SK-N-SH treated with all-trans-retinoic acid at 6 μM for 48 hours (cell line): ENCODE measurements around the gene WARS2.

Experiments
- ATAC-seq: fragments of 200-7000 bp; cut with Tn5 transposase; 3 replicates; pipeline ENCODE4 v1.9.1; 2020; ENCODE audit warnings: mild to moderate bottlenecking, moderate library complexity
- ARNTL ChIP-seq: fragments of 450-650 bp; formaldehyde crosslinking; IDR thresholded peaks from 2 replicates; pipeline ENCODE4 v1.5.0; 2020; ENCODE audit warnings: low read depth, mild to moderate bottlenecking, moderate library complexity, borderline replicate concordance
- BACH2 ChIP-seq: fragments of 250-450 bp; sonication (Bioruptor Pico); IDR thresholded peaks from 2 replicates; pipeline ENCODE4 v1.9.0; 2021; ENCODE audit warnings: mild to moderate bottlenecking, borderline replicate concordance
- CSDC2 ChIP-seq: fragments of 250-450 bp; sonication (Bioruptor Pico); IDR thresholded peaks from 2 replicates; pipeline ENCODE4 v1.5.0; 2020; ENCODE audit warnings: mild to moderate bottlenecking, moderate library complexity
- CSRNP3 ChIP-seq: fragments of 250-450 bp; sonication (Bioruptor Pico); IDR thresholded peaks from 2 replicates; pipeline ENCODE4 v1.5.1; 2021; ENCODE audit warnings: mild to moderate bottlenecking, moderate library complexity
- ESRRG ChIP-seq: fragments of 250-450 bp; sonication (Bioruptor Pico); IDR thresholded peaks from 2 replicates; pipeline ENCODE4 v1.6.1; 2021; ENCODE audit warnings: mild to moderate bottlenecking
- GLIS3 ChIP-seq: fragments of 250-450 bp; sonication (Bioruptor Pico); IDR thresholded peaks from 2 replicates; pipeline ENCODE4 v1.5.0; 2020; ENCODE audit warnings: mild to moderate bottlenecking, moderate library complexity
- ISL1 ChIP-seq: fragments of 250-450 bp; sonication (Bioruptor Pico); IDR thresholded peaks from 2 replicates; pipeline ENCODE4 v2.1.2; 2022; ENCODE audit warnings: mild to moderate bottlenecking, moderate library complexity
- PATZ1 ChIP-seq: fragments of 250-450 bp; sonication (Bioruptor Pico); IDR thresholded peaks from 2 replicates; pipeline ENCODE4 v1.8.0; 2020; ENCODE audit warnings: mild to moderate bottlenecking, moderate library complexity, borderline replicate concordance
- POU6F1 ChIP-seq: fragments of 250-450 bp; sonication (Bioruptor Pico); IDR thresholded peaks from 2 replicates; pipeline ENCODE4 v1.8.0; 2021; ENCODE audit warnings: low read depth, mild to moderate bottlenecking, moderate library complexity, borderline replicate concordance
- PPARA ChIP-seq: fragments of 250-450 bp; sonication (Bioruptor Pico); IDR thresholded peaks from 2 replicates; pipeline ENCODE4 v1.5.0; 2020; ENCODE audit warnings: mild to moderate bottlenecking, borderline replicate concordance
- RARB ChIP-seq: fragments of 250-450 bp; sonication (Bioruptor Pico); IDR thresholded peaks from 2 replicates; pipeline ENCODE4 v1.8.0; 2021; ENCODE audit warnings: mild to moderate bottlenecking, moderate library complexity
- SNAI2 ChIP-seq: fragments of 250-450 bp; sonication (Bioruptor Pico); IDR thresholded peaks from 2 replicates; pipeline ENCODE4 v1.5.0; 2020; ENCODE audit warnings: mild to moderate bottlenecking, moderate library complexity
- ZC3H10 ChIP-seq: fragments of 250-450 bp; sonication (Bioruptor Pico); IDR thresholded peaks from 2 replicates; pipeline ENCODE4 v1.5.1; 2021; ENCODE audit warnings: mild to moderate bottlenecking, moderate library complexity
- ZFP3 ChIP-seq: fragments of 250-450 bp; sonication (Bioruptor Pico); IDR thresholded peaks from 2 replicates; pipeline ENCODE4 v1.5.0; 2020; ENCODE audit warnings: mild to moderate bottlenecking, moderate library complexity
- ZFP30 ChIP-seq: fragments of 450-650 bp; formaldehyde crosslinking; IDR thresholded peaks from 2 replicates; pipeline ENCODE4 v1.5.0; 2022; ENCODE audit warnings: mild to moderate bottlenecking, moderate library complexity
- ZNF70 ChIP-seq: fragments of 450-650 bp; formaldehyde crosslinking; IDR thresholded peaks from 2 replicates; pipeline ENCODE4 v1.5.0; 2020; ENCODE audit warnings: mild to moderate bottlenecking, moderate library complexity
- ZNF8 ChIP-seq: fragments of 450-650 bp; formaldehyde crosslinking; IDR thresholded peaks from 2 replicates; pipeline ENCODE4 v1.5.0; 2020; ENCODE audit warnings: mild to moderate bottlenecking, moderate library complexity
- TF ChIP-seq, protein P1 (sequence below): fragments of 250-450 bp; sonication (Bioruptor Pico); IDR thresholded peaks from 2 replicates; pipeline ENCODE4 v1.5.0; 2020; ENCODE audit warnings: mild to moderate bottlenecking, moderate library complexity
- TF ChIP-seq, protein P2 (sequence below): fragments of 250-450 bp; sonication (Bioruptor Pico); IDR thresholded peaks from 2 replicates; pipeline ENCODE4 v1.5.1; 2020; ENCODE audit warnings: low read depth, mild to moderate bottlenecking, moderate library complexity

WARS2 gene

DNA sequence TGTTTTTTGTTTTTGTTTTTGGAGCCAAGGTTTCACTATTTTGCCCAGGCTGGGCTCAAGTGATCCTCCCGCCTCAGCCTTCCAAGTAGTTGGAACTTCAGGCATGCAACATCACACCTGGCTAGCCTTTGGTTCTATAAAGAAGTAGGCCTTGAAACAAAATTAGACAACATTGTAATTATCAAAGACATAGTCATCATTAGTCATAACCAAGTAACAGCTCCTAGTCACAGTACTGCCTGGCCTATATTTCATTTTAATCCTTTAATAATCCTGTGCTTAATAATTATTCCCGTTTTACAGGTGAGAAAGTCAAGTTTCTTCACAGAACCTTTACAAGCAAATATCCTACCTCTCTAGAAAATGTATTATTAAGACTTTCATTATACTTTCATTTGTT is 100.0 kb downstream of the WARS2 start:
- TF ChIP-seq BACH2 (CRISPR knock-in tag) (no peak), ZFP3 (no peak), ZC3H10 (no peak), CSRNP3 (CRISPR knock-in tag) (no peak), ISL1 (CRISPR knock-in tag) (no peak), PPARA (CRISPR knock-in tag) (no peak), ARNTL (CRISPR knock-in tag) (no peak), PATZ1 (CRISPR knock-in tag) (no peak), RARB (CRISPR knock-in tag) (no peak)
- TF ChIP-seq, protein P1, sequence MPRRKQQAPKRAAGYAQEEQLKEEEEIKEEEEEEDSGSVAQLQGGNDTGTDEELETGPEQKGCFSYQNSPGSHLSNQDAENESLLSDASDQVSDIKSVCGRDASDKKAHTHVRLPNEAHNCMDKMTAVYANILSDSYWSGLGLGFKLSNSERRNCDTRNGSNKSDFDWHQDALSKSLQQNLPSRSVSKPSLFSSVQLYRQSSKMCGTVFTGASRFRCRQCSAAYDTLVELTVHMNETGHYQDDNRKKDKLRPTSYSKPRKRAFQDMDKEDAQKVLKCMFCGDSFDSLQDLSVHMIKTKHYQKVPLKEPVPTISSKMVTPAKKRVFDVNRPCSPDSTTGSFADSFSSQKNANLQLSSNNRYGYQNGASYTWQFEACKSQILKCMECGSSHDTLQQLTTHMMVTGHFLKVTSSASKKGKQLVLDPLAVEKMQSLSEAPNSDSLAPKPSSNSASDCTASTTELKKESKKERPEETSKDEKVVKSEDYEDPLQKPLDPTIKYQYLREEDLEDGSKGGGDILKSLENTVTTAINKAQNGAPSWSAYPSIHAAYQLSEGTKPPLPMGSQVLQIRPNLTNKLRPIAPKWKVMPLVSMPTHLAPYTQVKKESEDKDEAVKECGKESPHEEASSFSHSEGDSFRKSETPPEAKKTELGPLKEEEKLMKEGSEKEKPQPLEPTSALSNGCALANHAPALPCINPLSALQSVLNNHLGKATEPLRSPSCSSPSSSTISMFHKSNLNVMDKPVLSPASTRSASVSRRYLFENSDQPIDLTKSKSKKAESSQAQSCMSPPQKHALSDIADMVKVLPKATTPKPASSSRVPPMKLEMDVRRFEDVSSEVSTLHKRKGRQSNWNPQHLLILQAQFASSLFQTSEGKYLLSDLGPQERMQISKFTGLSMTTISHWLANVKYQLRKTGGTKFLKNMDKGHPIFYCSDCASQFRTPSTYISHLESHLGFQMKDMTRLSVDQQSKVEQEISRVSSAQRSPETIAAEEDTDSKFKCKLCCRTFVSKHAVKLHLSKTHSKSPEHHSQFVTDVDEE, result no peak
- TF ChIP-seq, protein P2, sequence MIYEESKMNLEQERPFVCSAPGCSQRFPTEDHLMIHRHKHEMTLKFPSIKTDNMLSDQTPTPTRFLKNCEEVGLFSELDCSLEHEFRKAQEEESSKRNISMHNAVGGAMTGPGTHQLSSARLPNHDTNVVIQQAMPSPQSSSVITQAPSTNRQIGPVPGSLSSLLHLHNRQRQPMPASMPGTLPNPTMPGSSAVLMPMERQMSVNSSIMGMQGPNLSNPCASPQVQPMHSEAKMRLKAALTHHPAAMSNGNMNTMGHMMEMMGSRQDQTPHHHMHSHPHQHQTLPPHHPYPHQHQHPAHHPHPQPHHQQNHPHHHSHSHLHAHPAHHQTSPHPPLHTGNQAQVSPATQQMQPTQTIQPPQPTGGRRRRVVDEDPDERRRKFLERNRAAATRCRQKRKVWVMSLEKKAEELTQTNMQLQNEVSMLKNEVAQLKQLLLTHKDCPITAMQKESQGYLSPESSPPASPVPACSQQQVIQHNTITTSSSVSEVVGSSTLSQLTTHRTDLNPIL (CRISPR knock-in tag), result no peak
- no peak for ATAC-seq

DNA sequence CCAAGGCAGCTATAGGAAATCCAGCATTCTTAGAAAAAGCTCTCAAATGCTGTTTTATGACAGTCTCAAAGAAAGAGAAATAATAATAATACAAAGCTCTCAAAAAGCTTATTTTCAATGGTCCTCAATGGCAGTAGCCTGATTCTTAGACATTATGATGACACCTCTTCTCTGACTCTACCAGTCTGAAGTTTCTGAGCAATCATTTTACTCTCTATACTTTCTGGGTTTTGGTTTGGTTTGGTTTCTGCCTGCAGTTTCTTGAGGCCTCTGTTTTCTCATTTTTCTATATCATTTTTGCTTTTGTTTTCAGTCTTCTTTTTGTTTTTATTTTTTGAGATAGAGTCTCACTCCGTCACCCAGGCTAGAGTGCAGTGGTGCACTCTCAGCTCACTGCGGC is 102.1 kb downstream of the WARS2 start:
- ATAC-seq, result no peak
- no peak for TF ChIP-seq CSRNP3 (CRISPR knock-in tag)
- TF ChIP-seq, protein P2 (CRISPR knock-in tag), result no peak
- TF ChIP-seq ZNF8 (CRISPR knock-in tag), result no peak
- no peak for TF ChIP-seq RARB (CRISPR knock-in tag)
- no peak for TF ChIP-seq ZC3H10
- TF ChIP-seq ZNF70 (CRISPR knock-in tag), result no peak
- TF ChIP-seq PATZ1 (CRISPR knock-in tag), result no peak
- no peak for TF ChIP-seq ESRRG (CRISPR knock-in tag)

- ATAC-seq, result no peak
- TF ChIP-seq CSDC2 (CRISPR knock-in tag) (no peak), SNAI2 (no peak), POU6F1 (CRISPR knock-in tag) (no peak), ESRRG (CRISPR knock-in tag) (no peak), ZFP30 (no peak), GLIS3 (CRISPR knock-in tag) (no peak), ZC3H10 (no peak)
- TF ChIP-seq, protein P2 (CRISPR knock-in tag), result no peak
- TF ChIP-seq, protein P1, result no peak
Observed at GRCh38 chr1:119034359-119034758, 106.1 kb downstream of the WARS2 start.
